HepG2 (cell line): Measurements from ENCODE around the gene FZD7. TPM values are rescaled to one million over a fixed set of nuclear protein-coding genes. Genes with fewer than 3 reads are reported as not detected.
A peak's percentile ranks its signal among the peaks of the same experiment; 100 is the strongest.

ENCODE experiments used
- ATF3 ChIP-seq: sonication (generic); formaldehyde crosslinking; IDR thresholded peaks from 2 replicates; pipeline ENCODE4 v1.4.0; 2020; ENCODE audit warnings: missing genetic modification reagents
- CSRNP1 ChIP-seq: sonication (generic); formaldehyde crosslinking; IDR thresholded peaks from 2 replicates; pipeline ENCODE4 v1.8.1; 2023; ENCODE audit warnings: mild to moderate bottlenecking, missing genetic modification reagents
- EED ChIP-seq: sonication (generic); formaldehyde crosslinking; IDR thresholded peaks from 2 replicates; pipeline ENCODE4 v1.5.0; 2020; ENCODE audit warnings: mild to moderate bottlenecking, missing genetic modification reagents
- FOXJ3 ChIP-seq: sonication (generic); formaldehyde crosslinking; IDR thresholded peaks from 2 replicates; pipeline ENCODE4 v1.4.0; 2020; ENCODE audit warnings: missing genetic modification reagents, mild to moderate bottlenecking, borderline replicate concordance
- GABPA ChIP-seq, 2 experiments: IDR thresholded peaks; 2 replicates each; pipeline ENCODE4 v1.6.1; 2011 to 2016; ENCODE audit warnings: low read depth in 2 of 2, low read length in 1 of 2, missing biosample characterization in 1 of 2, missing genetic modification characterization in 1 of 2
- HMG20A ChIP-seq: IDR thresholded peaks from 2 replicates; pipeline ENCODE4 v1.6.1; 2016; ENCODE audit warnings: borderline replicate concordance
- HOXA9 ChIP-seq: sonication (generic); formaldehyde crosslinking; IDR thresholded peaks from 2 replicates; pipeline ENCODE4 v1.8.1; 2022; ENCODE audit warnings: missing genetic modification reagents, mild to moderate bottlenecking, moderate library complexity, borderline replicate concordance
- MYNN ChIP-seq: sonication (generic); formaldehyde crosslinking; IDR thresholded peaks from 2 replicates; pipeline ENCODE4 v1.4.0; 2020; ENCODE audit warnings: mild to moderate bottlenecking, low read depth, missing genetic modification reagents
- NFATC3 ChIP-seq: sonication (generic); formaldehyde crosslinking; IDR thresholded peaks from 2 replicates; pipeline ENCODE4 v1.5.1; 2020; ENCODE audit warnings: mild to moderate bottlenecking, missing genetic modification reagents
- RFX3 ChIP-seq: IDR thresholded peaks from 2 replicates; pipeline ENCODE4 v1.6.1; 2016; ENCODE audit warnings: missing biosample characterization, missing genetic modification reagents
- RNF219 ChIP-seq: sonication (generic); formaldehyde crosslinking; IDR thresholded peaks from 2 replicates; pipeline ENCODE4 v1.5.0; 2020; ENCODE audit warnings: mild to moderate bottlenecking, missing genetic modification reagents
- SCMH1 ChIP-seq: sonication (generic); formaldehyde crosslinking; IDR thresholded peaks from 2 replicates; pipeline ENCODE4 v1.9.0; 2021; ENCODE audit warnings: missing genetic modification reagents, mild to moderate bottlenecking, borderline replicate concordance
- TRIM22 ChIP-seq: fragments of 450-650 bp; IDR thresholded peaks from 2 replicates; pipeline ENCODE4 v1.6.1; 2017
- TRIM24 ChIP-seq: sonication (generic); formaldehyde crosslinking; IDR thresholded peaks from 2 replicates; pipeline ENCODE4 v1.8.0; 2022; ENCODE audit warnings: mild to moderate bottlenecking, missing genetic modification reagents
- ZBTB33 ChIP-seq: sonication (generic); formaldehyde crosslinking; IDR thresholded peaks from 2 replicates; pipeline ENCODE4 v1.4.0; 2020; ENCODE audit warnings: missing genetic modification reagents
- ZEB1 ChIP-seq: IDR thresholded peaks from 2 replicates; pipeline ENCODE4 v1.6.1; 2012; ENCODE audit warnings: mild to moderate bottlenecking, low read depth, inconsistent platforms; ENCODE audit not compliant: insufficient replicate concordance
- ZNF329 ChIP-seq: sonication (generic); formaldehyde crosslinking; IDR thresholded peaks from 2 replicates; pipeline ENCODE4 v1.9.0; 2021; ENCODE audit warnings: low read depth, mild to moderate bottlenecking, missing genetic modification reagents
- ZNF354B ChIP-seq: sonication (generic); formaldehyde crosslinking; IDR thresholded peaks from 2 replicates; pipeline ENCODE4 v1.8.0; 2022; ENCODE audit warnings: mild to moderate bottlenecking, missing genetic modification reagents
- ZNF367 ChIP-seq: sonication (generic); formaldehyde crosslinking; IDR thresholded peaks from 2 replicates; pipeline ENCODE4 v1.4.0; 2020; ENCODE audit warnings: missing genetic modification reagents, borderline replicate concordance
- ZNF580 ChIP-seq: IDR thresholded peaks from 2 replicates; pipeline ENCODE4 v1.6.1; 2016; ENCODE audit warnings: low read depth, borderline replicate concordance
- ZZZ3 ChIP-seq: sonication (generic); formaldehyde crosslinking; IDR thresholded peaks from 2 replicates; pipeline ENCODE4 v1.4.0; 2020; ENCODE audit warnings: missing genetic modification reagents, mild to moderate bottlenecking, borderline replicate concordance
- polyA plus RNA-seq, 8 experiments: library from polyadenylated mRNA; depleted of rRNA in 3 of 8; stranded (reverse) in 7 of 8; unstranded in 1 of 8; fragments of >200 nt; fragmentation: Illumina TruSeq in 4 of 8; extraction: Trizol in 4 of 8; gene quantifications; 2 replicates each; pipeline versions ENCODE4 v1.2.1 to v1.2.3, GENCODE V29; 2011 to 2016; ENCODE audit warnings: low read depth in 4 of 8, missing spikeins in 1 of 8, mixed read lengths in 1 of 8; ENCODE audit not compliant: insufficient read depth in 1 of 8
- total RNA-seq, 5 experiments: library from RNA; depleted of rRNA; stranded (reverse); fragments of >200 nt; fragmentation: Illumina TruSeq; extraction: Trizol; gene quantifications; 2 replicates each; pipeline ENCODE4 v1.2.3, GENCODE V29; 2016; ENCODE audit warnings: low read depth in 1 of 5

Gene FZD7
- total and polyA plus RNA-seq, 2 of the 13 experiments (the other 11 are each of a cell fraction or from before 2014, with no cell fraction given) = 0.13 to 0.38 TPM

GRCh38 chr2:202033317-202034248 is at the start of gene FZD7 (continued):
- TF ChIP-seq ZBTB33 (CRISPR knock-in tag) (no peak), ZNF367 (no peak), CSRNP1 (CRISPR knock-in tag) (no peak), ZZZ3 (CRISPR knock-in tag) (no peak), ZEB1 (no peak), HOXA9 (no peak), GABPA (IDR thresholded peaks at IDR 0.05; ENCODE audit: low read depth, low read length) (peak; percentile 26; the same call in 1 of the 2 replicates), GABPA (CRISPR knock-in tag; IDR thresholded peaks at IDR 0.05; ENCODE audit: low read depth) (0 out of 2 replicates have a peak, but pooled peaks have one; percentile 40), EED (peak; percentile 65; the same call in 1 of the 2 replicates), FOXJ3 (no peak), MYNN (CRISPR knock-in tag) (no peak), HMG20A (no peak), ZNF354B (CRISPR knock-in tag) (no peak), ATF3 (CRISPR knock-in tag) (no peak), SCMH1 (CRISPR knock-in tag) (no peak), RNF219 (CRISPR knock-in tag) (no peak), ZNF580 (CRISPR knock-in tag) (no peak), TRIM22 (no peak), ZNF329 (CRISPR knock-in tag) (0 out of 2 replicates have a peak, but pooled peaks have one; percentile 15), TRIM24 (no peak), RFX3 (CRISPR knock-in tag) (no peak), NFATC3 (CRISPR knock-in tag) (0 out of 2 replicates have a peak, but pooled peaks have one; percentile 27)
